ENCODE data around the gene LSAMP. TPM values are rescaled to one million over a fixed set of nuclear protein-coding genes. Genes with fewer than 3 reads are reported as not detected.

Gene LSAMP
- total RNA-seq, 1 experiment from 2014 or later = 10.1 TPM

DNA sequence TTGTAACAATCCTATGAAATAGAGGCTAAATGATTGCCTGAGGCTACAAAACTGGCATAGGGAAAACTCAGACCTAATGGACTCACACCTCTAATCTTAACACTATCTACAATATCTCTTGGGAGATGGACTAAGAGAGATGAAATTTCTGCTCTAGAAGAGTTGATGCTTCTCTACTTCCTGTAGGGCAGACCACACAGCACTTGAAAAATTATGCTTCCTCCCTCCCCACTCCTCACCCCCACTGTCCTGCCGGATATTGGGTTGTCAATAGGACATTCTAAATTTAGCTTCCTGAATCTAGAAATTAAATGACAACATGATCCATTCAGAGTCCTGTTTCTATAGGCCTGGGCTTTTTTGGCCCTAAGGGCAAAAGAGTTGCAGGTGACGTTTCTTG is 526.4 kb downstream of the LSAMP start:
- no peak for TF ChIP-seq EZH2 (IDR thresholded peaks at IDR 0.05; ENCODE audit: borderline replicate concordance, low read depth, low read length, poor library complexity, severe bottlenecking)
- Histone ChIP-seq H3K36me3 (ENCODE audit: insufficient read depth, low read length, poor library complexity, severe bottlenecking) (no peaks in the 10 kb centered on the region), H3K27me3 (replicated peaks; ENCODE audit: insufficient read depth, low read depth, low read length, poor library complexity) (no peaks in the 10 kb centered on the region), H3K4me3 (ENCODE audit: low read depth, low read length, poor library complexity, severe bottlenecking) (no peak overlapping the region), H3K4me1 (ENCODE audit: insufficient read depth, low read length, poor library complexity, severe bottlenecking) (peaks cover 23% of the 10 kb centered on the region), H3K27ac (ENCODE audit: low read depth, low read length, poor library complexity, severe bottlenecking) (peak overlapping the region; percentile 41), H3K9me3 (ENCODE audit: low read depth, low read length, poor library complexity, severe bottlenecking) (peaks cover 16% of the 10 kb centered on the region)
- ChIA-PET CTCF (interaction anchor here (0.6 kb wide), 1 partner anchor 86 kb away, joined by 4 read pairs; no protein-coding TSS in a partner anchor), POLR2A (ENCODE audit: low non-redundant PET) (interaction anchor here (0.7 kb wide), 1 partner anchor 534 kb away, joined by 5 read pairs; no protein-coding TSS in a partner anchor)
- intact Hi-C loops (cut with micrococcal nuclease; ENCODE audit: unreplicated experiment) = no loop called here
- DNase-seq (ENCODE audit: low spot score) = peak; percentile 64
- BruUV-seq (replicated peaks) = no TSS peak

DNA sequence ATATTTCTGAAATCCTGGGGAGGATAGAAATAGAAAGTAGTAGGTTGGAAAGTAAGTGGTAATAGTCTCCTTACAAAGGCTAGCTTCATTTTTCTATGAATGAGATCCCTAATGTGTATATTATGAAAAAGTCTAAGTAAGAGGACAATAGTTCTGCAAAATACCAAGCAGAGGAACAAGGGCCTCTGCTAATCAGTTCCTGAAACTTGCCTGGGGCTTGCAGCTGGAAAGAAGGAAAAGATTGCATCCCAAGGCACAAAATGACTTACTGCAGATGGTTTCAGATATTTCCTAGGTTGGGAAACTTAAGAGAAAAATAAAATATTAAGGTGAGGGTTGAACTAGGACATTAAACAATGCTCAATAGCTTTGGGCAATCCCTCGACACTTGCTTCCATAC is 528.4 kb downstream of the LSAMP start:
- DNase-seq (ENCODE audit: low spot score) = no peak
- Histone ChIP-seq H3K4me1 (ENCODE audit: insufficient read depth, low read length, poor library complexity, severe bottlenecking) (peaks cover 27% of the 10 kb centered on the region), H3K27me3 (replicated peaks; ENCODE audit: insufficient read depth, low read depth, low read length, poor library complexity) (no peaks in the 10 kb centered on the region), H3K4me3 (ENCODE audit: low read depth, low read length, poor library complexity, severe bottlenecking) (no peak overlapping the region), H3K27ac (ENCODE audit: low read depth, low read length, poor library complexity, severe bottlenecking) (no peak overlapping the region), H3K36me3 (ENCODE audit: insufficient read depth, low read length, poor library complexity, severe bottlenecking) (no peaks in the 10 kb centered on the region), H3K9me3 (ENCODE audit: low read depth, low read length, poor library complexity, severe bottlenecking) (peaks cover 12% of the 10 kb centered on the region)
- intact Hi-C loops (cut with micrococcal nuclease; ENCODE audit: unreplicated experiment) = no loop called here
- TF ChIP-seq, protein P1, sequence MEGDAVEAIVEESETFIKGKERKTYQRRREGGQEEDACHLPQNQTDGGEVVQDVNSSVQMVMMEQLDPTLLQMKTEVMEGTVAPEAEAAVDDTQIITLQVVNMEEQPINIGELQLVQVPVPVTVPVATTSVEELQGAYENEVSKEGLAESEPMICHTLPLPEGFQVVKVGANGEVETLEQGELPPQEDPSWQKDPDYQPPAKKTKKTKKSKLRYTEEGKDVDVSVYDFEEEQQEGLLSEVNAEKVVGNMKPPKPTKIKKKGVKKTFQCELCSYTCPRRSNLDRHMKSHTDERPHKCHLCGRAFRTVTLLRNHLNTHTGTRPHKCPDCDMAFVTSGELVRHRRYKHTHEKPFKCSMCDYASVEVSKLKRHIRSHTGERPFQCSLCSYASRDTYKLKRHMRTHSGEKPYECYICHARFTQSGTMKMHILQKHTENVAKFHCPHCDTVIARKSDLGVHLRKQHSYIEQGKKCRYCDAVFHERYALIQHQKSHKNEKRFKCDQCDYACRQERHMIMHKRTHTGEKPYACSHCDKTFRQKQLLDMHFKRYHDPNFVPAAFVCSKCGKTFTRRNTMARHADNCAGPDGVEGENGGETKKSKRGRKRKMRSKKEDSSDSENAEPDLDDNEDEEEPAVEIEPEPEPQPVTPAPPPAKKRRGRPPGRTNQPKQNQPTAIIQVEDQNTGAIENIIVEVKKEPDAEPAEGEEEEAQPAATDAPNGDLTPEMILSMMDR (conservative IDR thresholded peaks at IDR 0.05; ENCODE audit: low read depth, low read length) = no peak
- no peak for TF ChIP-seq EZH2 (IDR thresholded peaks at IDR 0.05; ENCODE audit: borderline replicate concordance, low read depth, low read length, poor library complexity, severe bottlenecking)
- POLR2A ChIA-PET (ENCODE audit: low non-redundant PET) = no interaction called here
- no TSS peak for BruUV-seq (replicated peaks)
- CTCF ChIA-PET = no interaction called here

DNA sequence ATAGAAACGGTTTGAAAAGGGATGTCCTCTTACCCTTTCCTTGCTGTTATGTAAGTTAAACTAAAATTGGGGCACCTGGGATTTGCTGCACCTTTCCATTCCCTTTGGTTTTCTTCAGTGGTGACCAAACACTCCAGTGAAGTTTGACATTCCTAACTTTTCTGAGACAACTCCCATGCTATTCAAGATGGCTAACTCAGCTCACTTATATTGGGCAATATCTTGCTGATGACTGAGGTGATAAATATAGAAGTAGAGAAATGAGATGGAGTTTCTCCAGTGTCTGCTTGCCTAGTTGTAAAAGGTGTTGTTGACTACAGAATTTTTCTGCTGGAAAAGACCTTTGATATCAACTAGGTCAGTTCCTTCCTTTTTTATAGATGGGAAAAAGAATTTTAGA is 530.2 kb downstream of the LSAMP start:
- H3K4me3 ChIP-seq (ENCODE audit: low read depth, low read length, poor library complexity, severe bottlenecking) = no peak overlapping the region
- no peak overlapping the region for H3K27ac ChIP-seq (ENCODE audit: low read depth, low read length, poor library complexity, severe bottlenecking)
- ChIA-PET POLR2A (ENCODE audit: low non-redundant PET) (no interaction called here), CTCF (no interaction called here)
- H3K4me1 ChIP-seq (ENCODE audit: insufficient read depth, low read length, poor library complexity, severe bottlenecking) = peaks cover 27% of the 10 kb centered on the region
- no peaks in the 10 kb centered on the region for H3K9me3 ChIP-seq (ENCODE audit: low read depth, low read length, poor library complexity, severe bottlenecking)
- no TSS peak for BruUV-seq (replicated peaks)
- no peaks in the 10 kb centered on the region for H3K36me3 ChIP-seq (ENCODE audit: insufficient read depth, low read length, poor library complexity, severe bottlenecking)
- no peak for TF ChIP-seq EZH2 (IDR thresholded peaks at IDR 0.05; ENCODE audit: borderline replicate concordance, low read depth, low read length, poor library complexity, severe bottlenecking)
- TF ChIP-seq, protein P1 (conservative IDR thresholded peaks at IDR 0.05; ENCODE audit: low read depth, low read length) = no peak
- H3K27me3 ChIP-seq (replicated peaks; ENCODE audit: insufficient read depth, low read depth, low read length, poor library complexity) = no peaks in the 10 kb centered on the region
- intact Hi-C loops (cut with micrococcal nuclease; ENCODE audit: unreplicated experiment) = no loop called here
- no peak for DNase-seq (ENCODE audit: low spot score)

DNA sequence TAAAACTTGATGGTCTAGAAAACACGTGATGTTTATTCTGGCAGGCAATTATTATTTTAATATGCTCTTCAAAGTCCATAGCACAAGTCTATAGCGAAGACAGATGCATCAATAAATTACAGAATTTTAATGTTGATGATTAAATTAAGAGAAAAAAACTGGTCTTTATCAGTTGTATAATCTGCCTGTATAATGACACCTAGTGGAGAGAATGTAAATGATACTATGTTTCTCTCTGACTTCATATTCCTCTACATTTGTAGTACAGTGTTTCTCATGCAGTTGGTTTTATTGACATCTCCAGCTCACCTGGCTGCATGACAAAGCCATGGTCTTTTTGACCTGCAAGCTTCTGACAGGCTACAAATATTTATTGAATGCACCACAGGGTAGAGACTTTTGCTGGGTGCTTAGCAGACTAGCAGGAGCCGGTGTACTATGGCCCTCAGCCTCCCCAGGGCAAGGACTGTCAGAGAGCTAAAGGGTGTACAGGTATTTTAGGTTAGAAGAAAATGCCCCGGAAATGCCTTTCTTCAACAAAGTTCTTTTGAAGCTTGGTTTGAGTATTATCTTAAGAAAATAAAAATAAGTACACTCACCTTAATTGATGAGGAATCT is 532.1 kb downstream of the LSAMP start:
- Histone ChIP-seq H3K36me3 (ENCODE audit: insufficient read depth, low read length, poor library complexity, severe bottlenecking) (no peaks in the 10 kb centered on the region), H3K4me3 (ENCODE audit: low read depth, low read length, poor library complexity, severe bottlenecking) (no peak overlapping the region), H3K4me1 (ENCODE audit: insufficient read depth, low read length, poor library complexity, severe bottlenecking) (peaks cover 22% of the 10 kb centered on the region), H3K9me3 (ENCODE audit: low read depth, low read length, poor library complexity, severe bottlenecking) (no peaks in the 10 kb centered on the region), H3K27ac (ENCODE audit: low read depth, low read length, poor library complexity, severe bottlenecking) (no peak overlapping the region), H3K27me3 (replicated peaks; ENCODE audit: insufficient read depth, low read depth, low read length, poor library complexity) (no peaks in the 10 kb centered on the region)
- TF ChIP-seq, protein P1 (conservative IDR thresholded peaks at IDR 0.05; ENCODE audit: low read depth, low read length) = peak; percentile 72
- TF ChIP-seq EZH2 (IDR thresholded peaks at IDR 0.05; ENCODE audit: borderline replicate concordance, low read depth, low read length, poor library complexity, severe bottlenecking) = no peak
- BruUV-seq (replicated peaks) = no TSS peak
- ChIA-PET CTCF (no interaction called here), POLR2A (ENCODE audit: low non-redundant PET) (no interaction called here)
- DNase-seq (ENCODE audit: low spot score) = peak; percentile 60
- intact Hi-C loops (cut with micrococcal nuclease; ENCODE audit: unreplicated experiment) = no loop called here

Data from A673 (cell line).